Measurements from ENCODE around the gene RSRC1. TPM values are rescaled to one million over a fixed set of nuclear protein-coding genes. Genes with fewer than 3 reads are reported as not detected.

Gene RSRC1
- polyA plus RNA-seq, 1 donor (not counting 4 experiments of a cell fraction or from before 2014, with no cell fraction given) = 11.1 TPM

DNA sequence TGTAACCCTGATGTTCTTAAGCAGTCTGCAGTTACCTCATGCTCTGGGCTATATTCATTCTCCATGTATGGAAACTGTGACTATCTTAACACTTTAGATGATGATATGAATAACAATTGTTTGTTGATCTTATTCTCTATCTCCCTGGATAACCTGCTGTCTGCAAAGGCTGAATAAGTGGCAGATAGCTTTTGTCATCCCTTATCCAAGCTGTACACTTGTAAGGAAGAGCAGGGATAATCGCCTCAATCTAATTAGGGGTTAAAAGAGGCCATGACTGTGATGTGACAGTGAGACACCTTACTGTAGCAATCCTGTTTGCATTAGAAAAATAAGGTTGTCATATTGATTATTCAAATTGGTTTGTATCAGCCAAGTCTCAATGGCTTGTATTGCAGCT lies 123.9 kb downstream of the RSRC1 start:
- Histone ChIP-seq H3K4me1 (ENCODE audit: control insufficient read depth, extremely low read depth, insufficient read depth, low read length) (no peaks in the 10 kb centered on the region), H3K27ac (ENCODE audit: control insufficient read depth, insufficient read depth, low read length) (no peak overlapping the region), H3K27me3 (ENCODE audit: control insufficient read depth, extremely low read depth, insufficient read depth, low read length) (no peaks in the 10 kb centered on the region), H2AFZ (ENCODE audit: control insufficient read depth, low read length) (no peak overlapping the region), H4K20me1 (ENCODE audit: control insufficient read depth, extremely low read depth, insufficient read depth, low read length) (no peaks in the 10 kb centered on the region), H3K4me2 (ENCODE audit: control insufficient read depth, extremely low read depth, insufficient read depth, low read depth, low read length) (no peak overlapping the region), H3K4me3 (ENCODE audit: control insufficient read depth in 2 of 3, extremely low read depth in 1 of 3, insufficient read depth in 2 of 3, low read depth in 1 of 3, low read length in 3 of 3) (no peak overlapping the region), H3K9me3 (ENCODE audit: control insufficient read depth, low read depth, low read length) (no peaks in the 10 kb centered on the region), H3K79me2 (ENCODE audit: control insufficient read depth, insufficient read depth, low read length) (no peaks in the 10 kb centered on the region), H3K9me1 (ENCODE audit: control insufficient read depth, extremely low read depth, insufficient read depth, low read length) (no peaks in the 10 kb centered on the region), H3K9ac (ENCODE audit: control insufficient read depth, extremely low read depth, insufficient read depth, low read length) (no peak overlapping the region), H3K36me3 (ENCODE audit: control insufficient read depth in 2 of 2, extremely low read depth in 1 of 2, insufficient read depth in 2 of 2, low read length in 2 of 2) (no peaks in the 10 kb centered on the region)
- TF ChIP-seq, protein P1, sequence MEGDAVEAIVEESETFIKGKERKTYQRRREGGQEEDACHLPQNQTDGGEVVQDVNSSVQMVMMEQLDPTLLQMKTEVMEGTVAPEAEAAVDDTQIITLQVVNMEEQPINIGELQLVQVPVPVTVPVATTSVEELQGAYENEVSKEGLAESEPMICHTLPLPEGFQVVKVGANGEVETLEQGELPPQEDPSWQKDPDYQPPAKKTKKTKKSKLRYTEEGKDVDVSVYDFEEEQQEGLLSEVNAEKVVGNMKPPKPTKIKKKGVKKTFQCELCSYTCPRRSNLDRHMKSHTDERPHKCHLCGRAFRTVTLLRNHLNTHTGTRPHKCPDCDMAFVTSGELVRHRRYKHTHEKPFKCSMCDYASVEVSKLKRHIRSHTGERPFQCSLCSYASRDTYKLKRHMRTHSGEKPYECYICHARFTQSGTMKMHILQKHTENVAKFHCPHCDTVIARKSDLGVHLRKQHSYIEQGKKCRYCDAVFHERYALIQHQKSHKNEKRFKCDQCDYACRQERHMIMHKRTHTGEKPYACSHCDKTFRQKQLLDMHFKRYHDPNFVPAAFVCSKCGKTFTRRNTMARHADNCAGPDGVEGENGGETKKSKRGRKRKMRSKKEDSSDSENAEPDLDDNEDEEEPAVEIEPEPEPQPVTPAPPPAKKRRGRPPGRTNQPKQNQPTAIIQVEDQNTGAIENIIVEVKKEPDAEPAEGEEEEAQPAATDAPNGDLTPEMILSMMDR (optimal IDR thresholded peaks at IDR 0.05 in 1 of 3, IDR thresholded peaks at IDR 0.05 in 1 of 3, conservative IDR thresholded peaks at IDR 0.05 in 1 of 3; ENCODE audit: extremely low read depth in 1 of 3, insufficient read depth in 2 of 3, low read length in 3 of 3) = no peak
- no peak for TF ChIP-seq EZH2 (IDR thresholded peaks at IDR 0.05; ENCODE audit: low read length)
- dilution Hi-C loops (cut with MboI; ENCODE audit: extremely low pct_ligation_motif_present, low sequenced_read_pairs) = no loop called here
- FAIRE-seq = no peak
- no peak for DNase-seq (ENCODE audit: low read depth, low spot score)

DNA sequence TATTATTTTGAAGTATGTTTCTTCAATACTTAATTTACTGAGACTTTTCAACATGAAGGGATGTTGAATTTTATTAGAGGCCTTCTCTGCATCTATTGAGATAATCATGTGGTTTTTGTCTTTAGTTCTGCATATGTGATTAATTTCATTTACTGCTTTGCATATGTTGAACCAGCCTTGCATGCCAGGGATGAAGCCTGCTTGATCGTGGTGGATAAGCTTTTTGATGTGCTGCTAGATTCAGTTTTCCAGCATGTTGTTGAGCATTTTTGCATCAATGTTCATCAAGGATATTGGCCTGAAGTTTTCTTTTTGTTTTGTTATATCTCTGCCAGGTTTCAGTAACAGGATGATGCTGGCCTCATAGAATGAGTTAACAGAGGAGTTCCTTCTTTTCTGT lies 134.4 kb downstream of the RSRC1 start:
- no peak overlapping the region for H3K4me2 ChIP-seq (ENCODE audit: control insufficient read depth, extremely low read depth, insufficient read depth, low read depth, low read length)
- H3K36me3 ChIP-seq (ENCODE audit: control insufficient read depth in 2 of 2, extremely low read depth in 1 of 2, insufficient read depth in 2 of 2, low read length in 2 of 2) = no peaks in the 10 kb centered on the region
- no peak overlapping the region for H3K9ac ChIP-seq (ENCODE audit: control insufficient read depth, extremely low read depth, insufficient read depth, low read length)
- H3K27ac ChIP-seq (ENCODE audit: control insufficient read depth, insufficient read depth, low read length) = no peak overlapping the region
- TF ChIP-seq EZH2 (IDR thresholded peaks at IDR 0.05; ENCODE audit: low read length) = no peak
- TF ChIP-seq, protein P1 (optimal IDR thresholded peaks at IDR 0.05 in 1 of 3, IDR thresholded peaks at IDR 0.05 in 1 of 3, conservative IDR thresholded peaks at IDR 0.05 in 1 of 3; ENCODE audit: extremely low read depth in 1 of 3, insufficient read depth in 2 of 3, low read length in 3 of 3) = no peak
- DNase-seq (ENCODE audit: low read depth, low spot score) = no peak
- dilution Hi-C loops (cut with MboI; ENCODE audit: extremely low pct_ligation_motif_present, low sequenced_read_pairs) = no loop called here
- no peak overlapping the region for H2AFZ ChIP-seq (ENCODE audit: control insufficient read depth, low read length)
- no peaks in the 10 kb centered on the region for H3K4me1 ChIP-seq (ENCODE audit: control insufficient read depth, extremely low read depth, insufficient read depth, low read length)
- no peaks in the 10 kb centered on the region for H3K27me3 ChIP-seq (ENCODE audit: control insufficient read depth, extremely low read depth, insufficient read depth, low read length)
- H3K79me2 ChIP-seq (ENCODE audit: control insufficient read depth, insufficient read depth, low read length) = no peaks in the 10 kb centered on the region
- no peaks in the 10 kb centered on the region for H3K9me3 ChIP-seq (ENCODE audit: control insufficient read depth, low read depth, low read length)
- FAIRE-seq = no peak
- no peak overlapping the region for H3K4me3 ChIP-seq (ENCODE audit: control insufficient read depth in 2 of 3, extremely low read depth in 1 of 3, insufficient read depth in 2 of 3, low read depth in 1 of 3, low read length in 3 of 3)
- no peaks in the 10 kb centered on the region for H3K9me1 ChIP-seq (ENCODE audit: control insufficient read depth, extremely low read depth, insufficient read depth, low read length)
- H4K20me1 ChIP-seq (ENCODE audit: control insufficient read depth, extremely low read depth, insufficient read depth, low read length) = no peaks in the 10 kb centered on the region

All from keratinocyte (primary cell).